A673 (cell line): ENCODE results near the gene PPFIBP1. TPM values are rescaled to one million over a fixed set of nuclear protein-coding genes. Genes with fewer than 3 reads are reported as not detected.

Experiments
- BruUV-seq: library from RNA; stranded (reverse); fragments of 400-500 nt; replicated peaks from 2 replicates; lab custom pipeline; 2021; lab: Mats Ljungman, UMichigan
- CTCF ChIA-PET: fragments of 300-600 bp; sonication (Branson Sonifier 250); formaldehyde crosslinking; loops from one replicate; lab custom pipeline; 2022; ENCODE audit warnings: antibody characterized with exemption; lab: Charles Lee
- POLR2A ChIA-PET: fragments of 300-600 bp; sonication (Branson Sonifier 250); formaldehyde crosslinking; loops from one replicate; lab custom pipeline; 2022; ENCODE audit warnings: antibody characterized with exemption; ENCODE audit not compliant: low non-redundant PET; lab: Charles Lee
- DNase-seq: peaks from one replicate; pipeline ENCODE4 v3.0.0-alpha.2; 2015; ENCODE audit warnings: low spot score
- H3K27ac ChIP-seq: fragments of 200-600 bp; sonication (generic); 2 replicates; pipeline ENCODE4 v1.5.1; 2016; ENCODE audit warnings: mixed run types, low read depth, mild to moderate bottlenecking, mixed read lengths, antibody characterized with exemption, low read length; ENCODE audit not compliant: poor library complexity, severe bottlenecking
- H3K27me3 ChIP-seq: fragments of 200-600 bp; sonication (generic); replicated peaks from 2 replicates; pipeline ENCODE4 v1.6.1; 2017; ENCODE audit warnings: mixed run types, low read depth, mild to moderate bottlenecking, mixed read lengths, antibody characterized with exemption, low read length; ENCODE audit not compliant: insufficient read depth, poor library complexity
- H3K36me3 ChIP-seq: fragments of 200-600 bp; sonication (generic); 2 replicates; pipeline ENCODE4 v1.6.1; 2016; ENCODE audit warnings: mixed run types, mild to moderate bottlenecking, mixed read lengths, antibody characterized with exemption, low read length; ENCODE audit not compliant: insufficient read depth, poor library complexity, severe bottlenecking
- H3K4me1 ChIP-seq: fragments of 200-600 bp; sonication (generic); 2 replicates; pipeline ENCODE4 v1.6.1; 2017; ENCODE audit warnings: mixed run types, mild to moderate bottlenecking, mixed read lengths, antibody characterized with exemption, low read length; ENCODE audit not compliant: insufficient read depth, poor library complexity, severe bottlenecking
- H3K4me3 ChIP-seq: fragments of 200-600 bp; sonication (generic); 2 replicates; pipeline ENCODE4 v1.5.1; 2016; ENCODE audit warnings: low read depth, mixed run types, mild to moderate bottlenecking, mixed read lengths, low read length; ENCODE audit not compliant: poor library complexity, severe bottlenecking
- H3K9me3 ChIP-seq: fragments of 200-600 bp; sonication (generic); 2 replicates; pipeline ENCODE4 v1.6.1; 2016; ENCODE audit warnings: mixed run types, low read depth, mild to moderate bottlenecking, mixed read lengths, antibody characterized with exemption, low read length; ENCODE audit not compliant: poor library complexity, severe bottlenecking
- CTCF ChIP-seq: fragments of 300-800, 200-600 bp; sonication (generic); conservative IDR thresholded peaks from 2 replicates; pipeline ENCODE4 v1.5.1; 2017; ENCODE audit warnings: low read depth, mild to moderate bottlenecking, antibody characterized with exemption, low read length, moderate library complexity, mixed read lengths
- EZH2 ChIP-seq: fragments of 200-600 bp; sonication (generic); IDR thresholded peaks from 2 replicates; pipeline ENCODE4 v1.6.1; 2017; ENCODE audit warnings: borderline replicate concordance, low read depth, mild to moderate bottlenecking, mixed read lengths, antibody characterized with exemption, low read length; ENCODE audit not compliant: poor library complexity, severe bottlenecking
- intact Hi-C: fragments of 100-400 bp; cut with micrococcal nuclease; formaldehyde crosslinking; loops from one replicate; pipeline ENCODE4 v1.10.0; 2022; ENCODE audit not compliant: unreplicated experiment
- total RNA-seq: library from RNA; stranded (reverse); gene quantifications from 2 replicates; pipeline ENCODE4 v1.2.3, GENCODE V29; 2021

PPFIBP1 gene
- total RNA-seq, 1 experiment from 2014 or later = 41.2 TPM

- BruUV-seq = no TSS peak
- TF ChIP-seq CTCF (no peak), EZH2 (no peak)
- Histone ChIP-seq H3K27me3 (no peaks in the 10 kb centered on the region), H3K36me3 (no peaks in the 10 kb centered on the region), H3K4me3 (no peak overlapping the region), H3K4me1 (peaks cover 9% of the 10 kb centered on the region), H3K9me3 (no peaks in the 10 kb centered on the region), H3K27ac (no peak overlapping the region)
- POLR2A ChIA-PET = no interaction called here
- DNase-seq = no peak
- CTCF ChIA-PET = no interaction called here
- intact Hi-C loops = no loop called here
Measured at GRCh38 chr12:27537855-27538675, 14.1 kb downstream of the PPFIBP1 start.

GRCh38 chr12:27539191-27539631, 15.2 kb downstream of the PPFIBP1 start:
- CTCF ChIA-PET = no interaction called here
- DNase-seq = no peak

GRCh38 chr12:27541031-27541719, 17.2 kb downstream of the PPFIBP1 start:
- BruUV-seq = no TSS peak
- Histone ChIP-seq H3K36me3 (no peaks in the 10 kb centered on the region), H3K27me3 (no peaks in the 10 kb centered on the region), H3K4me1 (no peaks in the 10 kb centered on the region), H3K27ac (no peak overlapping the region), H3K9me3 (no peaks in the 10 kb centered on the region), H3K4me3 (no peak overlapping the region)
- TF ChIP-seq EZH2 (no peak), CTCF (no peak)
- DNase-seq = no peak
- ChIA-PET POLR2A (no interaction called here), CTCF (no interaction called here)
- intact Hi-C loops = no loop called here

More at GRCh38 chr12:27539191-27539631, 15.2 kb downstream of the PPFIBP1 start:
- BruUV-seq = no TSS peak
- no peak overlapping the region for H3K27ac ChIP-seq
- intact Hi-C loops = no loop called here
- POLR2A ChIA-PET = no interaction called here
- H3K27me3 ChIP-seq = no peaks in the 10 kb centered on the region
- H3K9me3 ChIP-seq = no peaks in the 10 kb centered on the region
- TF ChIP-seq EZH2 = no peak
- TF ChIP-seq CTCF = no peak
- H3K36me3 ChIP-seq = no peaks in the 10 kb centered on the region
- peaks cover 9% of the 10 kb centered on the region for H3K4me1 ChIP-seq
- H3K4me3 ChIP-seq = no peak overlapping the region
